Esophagus muscularis mucosa (tissue), 3 donors: Measurements from ENCODE around the gene SIRPA.

ENCODE experiments used
- EP300 ChIP-seq: sonication (generic); formaldehyde crosslinking; IDR thresholded peaks from one replicate; pipeline ENCODE4 v1.6.1; 2017; ENCODE audit warnings: antibody characterized with exemption
- TF ChIP-seq, protein P1 (sequence below), 3 experiments: fragments of 200-600 bp in 2 of 3; fragments of 450-650 bp in 1 of 3; sonication (generic) in 2 of 3; IDR thresholded peaks; one replicate each; pipeline ENCODE4 v1.5.1; 2017 to 2019; ENCODE audit warnings: antibody characterized with exemption in 3 of 3, mild to moderate bottlenecking in 2 of 3, moderate library complexity in 1 of 3

DNA sequence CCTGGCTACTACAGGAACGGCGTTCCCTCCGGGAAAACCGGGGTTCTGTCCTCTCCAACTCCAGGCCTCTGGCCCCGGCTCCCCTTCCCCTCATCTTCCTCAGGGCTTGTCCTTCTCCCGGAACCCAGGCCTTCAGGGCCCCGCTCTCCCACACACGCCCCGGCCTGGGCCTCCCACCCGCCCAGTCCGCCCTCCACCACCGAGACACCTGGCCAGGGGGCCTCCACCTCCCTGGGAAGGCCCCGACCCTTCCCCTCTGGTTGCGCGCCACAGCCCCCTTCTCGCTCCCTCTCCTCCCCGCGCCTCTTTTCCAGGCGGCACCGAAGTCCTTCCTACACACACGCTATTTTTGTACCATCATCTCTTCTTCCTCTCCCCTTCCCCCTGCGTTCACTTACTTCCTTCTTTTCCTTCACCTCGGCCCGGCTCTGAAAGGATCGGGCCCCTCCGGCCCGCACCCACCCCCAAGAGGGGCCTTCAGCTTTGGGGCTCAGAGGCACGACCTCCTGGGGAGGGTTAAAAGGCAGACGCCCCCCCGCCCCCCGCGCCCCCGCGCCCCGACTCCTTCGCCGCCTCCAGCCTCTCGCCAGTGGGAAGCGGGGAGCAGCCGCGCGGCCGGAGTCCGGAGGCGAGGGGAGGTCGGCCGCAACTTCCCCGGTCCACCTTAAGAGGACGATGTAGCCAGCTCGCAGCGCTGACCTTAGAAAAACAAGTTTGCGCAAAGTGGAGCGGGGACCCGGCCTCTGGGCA lies 1.3 kb upstream of the SIRPA start:
- TF ChIP-seq EP300: no peak
- TF ChIP-seq, protein P1, sequence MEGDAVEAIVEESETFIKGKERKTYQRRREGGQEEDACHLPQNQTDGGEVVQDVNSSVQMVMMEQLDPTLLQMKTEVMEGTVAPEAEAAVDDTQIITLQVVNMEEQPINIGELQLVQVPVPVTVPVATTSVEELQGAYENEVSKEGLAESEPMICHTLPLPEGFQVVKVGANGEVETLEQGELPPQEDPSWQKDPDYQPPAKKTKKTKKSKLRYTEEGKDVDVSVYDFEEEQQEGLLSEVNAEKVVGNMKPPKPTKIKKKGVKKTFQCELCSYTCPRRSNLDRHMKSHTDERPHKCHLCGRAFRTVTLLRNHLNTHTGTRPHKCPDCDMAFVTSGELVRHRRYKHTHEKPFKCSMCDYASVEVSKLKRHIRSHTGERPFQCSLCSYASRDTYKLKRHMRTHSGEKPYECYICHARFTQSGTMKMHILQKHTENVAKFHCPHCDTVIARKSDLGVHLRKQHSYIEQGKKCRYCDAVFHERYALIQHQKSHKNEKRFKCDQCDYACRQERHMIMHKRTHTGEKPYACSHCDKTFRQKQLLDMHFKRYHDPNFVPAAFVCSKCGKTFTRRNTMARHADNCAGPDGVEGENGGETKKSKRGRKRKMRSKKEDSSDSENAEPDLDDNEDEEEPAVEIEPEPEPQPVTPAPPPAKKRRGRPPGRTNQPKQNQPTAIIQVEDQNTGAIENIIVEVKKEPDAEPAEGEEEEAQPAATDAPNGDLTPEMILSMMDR (IDR thresholded peaks at IDR 0.05): no peak
